ENCODE measurements around the gene TMEM108. TPM values are rescaled to one million over a fixed set of nuclear protein-coding genes. Genes with fewer than 3 reads are reported as not detected.

Gene TMEM108
- total RNA-seq, 1 donor from 2014 or later: 6.1 TPM

DNA sequence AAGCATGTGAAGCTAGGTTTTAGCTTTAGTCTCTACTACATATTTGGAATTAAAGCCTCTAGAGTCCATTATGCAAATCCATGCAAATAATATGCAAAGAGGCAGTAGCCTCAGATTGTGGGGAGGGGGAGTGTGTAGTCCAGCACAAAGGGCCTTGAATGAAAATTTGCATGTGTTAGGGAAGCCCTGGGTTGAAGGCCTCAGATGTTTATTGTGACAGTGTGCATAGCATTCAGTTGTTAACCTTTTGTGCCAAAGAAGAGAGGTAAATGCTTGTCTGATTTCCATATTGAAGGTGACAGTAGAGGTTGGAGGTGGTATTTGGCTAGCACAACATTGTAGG, 337.2 kb downstream of the TMEM108 start:
- no peaks in the 10 kb centered on the region for H3K9me3 Mint-ChIP-seq (ENCODE audit: low read depth)
- TF ChIP-seq, protein P1, sequence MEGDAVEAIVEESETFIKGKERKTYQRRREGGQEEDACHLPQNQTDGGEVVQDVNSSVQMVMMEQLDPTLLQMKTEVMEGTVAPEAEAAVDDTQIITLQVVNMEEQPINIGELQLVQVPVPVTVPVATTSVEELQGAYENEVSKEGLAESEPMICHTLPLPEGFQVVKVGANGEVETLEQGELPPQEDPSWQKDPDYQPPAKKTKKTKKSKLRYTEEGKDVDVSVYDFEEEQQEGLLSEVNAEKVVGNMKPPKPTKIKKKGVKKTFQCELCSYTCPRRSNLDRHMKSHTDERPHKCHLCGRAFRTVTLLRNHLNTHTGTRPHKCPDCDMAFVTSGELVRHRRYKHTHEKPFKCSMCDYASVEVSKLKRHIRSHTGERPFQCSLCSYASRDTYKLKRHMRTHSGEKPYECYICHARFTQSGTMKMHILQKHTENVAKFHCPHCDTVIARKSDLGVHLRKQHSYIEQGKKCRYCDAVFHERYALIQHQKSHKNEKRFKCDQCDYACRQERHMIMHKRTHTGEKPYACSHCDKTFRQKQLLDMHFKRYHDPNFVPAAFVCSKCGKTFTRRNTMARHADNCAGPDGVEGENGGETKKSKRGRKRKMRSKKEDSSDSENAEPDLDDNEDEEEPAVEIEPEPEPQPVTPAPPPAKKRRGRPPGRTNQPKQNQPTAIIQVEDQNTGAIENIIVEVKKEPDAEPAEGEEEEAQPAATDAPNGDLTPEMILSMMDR (IDR thresholded peaks at IDR 0.05; ENCODE audit: unreplicated experiment): no peak
- H3K36me3 Mint-ChIP-seq (ENCODE audit: insufficient read depth): no peaks in the 10 kb centered on the region
- H3K4me3 Mint-ChIP-seq (ENCODE audit: low read depth): no peak overlapping the region
- no peaks in the 10 kb centered on the region for H3K4me1 Mint-ChIP-seq (ENCODE audit: low read depth)
- DNase-seq (ENCODE audit: low spot score, unreplicated experiment): no peak
- H3K27me3 Mint-ChIP-seq: no peaks in the 10 kb centered on the region
- no peak overlapping the region for H3K27ac Mint-ChIP-seq

DNA sequence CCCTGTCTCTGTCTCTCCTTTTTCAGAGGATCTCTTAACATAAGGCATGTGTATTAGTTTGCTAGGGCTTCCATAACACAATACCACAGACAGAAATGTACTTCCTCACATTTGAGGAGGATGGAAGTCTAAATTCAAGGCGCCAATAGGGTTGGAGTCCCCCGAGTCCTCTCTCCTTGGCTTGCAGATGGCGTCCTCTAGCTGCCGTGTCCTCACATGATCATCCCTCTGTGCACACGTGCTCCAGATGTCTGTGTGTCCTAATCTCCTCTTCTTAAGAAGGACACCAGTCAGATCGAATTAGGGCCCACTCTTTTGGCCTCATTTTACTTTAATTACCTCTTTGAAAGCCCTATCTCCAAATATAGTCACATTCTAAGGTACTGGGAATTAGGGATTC, 338.6 kb downstream of the TMEM108 start:
- Mint-ChIP-seq H3K4me1 (ENCODE audit: low read depth) (peaks cover 5% of the 10 kb centered on the region), H3K9me3 (ENCODE audit: low read depth) (no peaks in the 10 kb centered on the region), H3K36me3 (ENCODE audit: insufficient read depth) (no peaks in the 10 kb centered on the region), H3K4me3 (ENCODE audit: low read depth) (no peak overlapping the region), H3K27ac (no peak overlapping the region), H3K27me3 (no peaks in the 10 kb centered on the region)
- DNase-seq (ENCODE audit: low spot score, unreplicated experiment): no peak
- TF ChIP-seq, protein P1 (IDR thresholded peaks at IDR 0.05; ENCODE audit: unreplicated experiment): no peak

DNA sequence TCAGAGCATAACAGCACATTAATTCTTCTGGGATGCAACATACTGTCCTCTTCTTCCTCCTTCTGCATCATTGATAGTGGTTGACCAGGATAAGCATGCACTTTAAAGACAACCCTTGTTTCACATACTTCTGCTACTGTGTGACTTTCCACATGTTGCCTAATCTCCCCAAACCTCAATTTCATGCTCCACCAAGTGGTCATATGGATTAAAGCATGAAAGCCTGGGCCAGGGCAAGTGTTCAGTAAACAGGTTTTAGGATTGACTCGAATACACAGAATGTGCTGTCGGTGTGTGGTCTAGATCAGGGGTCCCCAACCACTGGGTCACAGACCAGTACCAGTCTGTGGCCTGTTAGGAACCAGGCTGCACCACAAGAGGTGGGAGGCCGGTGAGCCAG, 339.2 kb downstream of the TMEM108 start:
- no peak for DNase-seq (ENCODE audit: low spot score, unreplicated experiment)
- Mint-ChIP-seq H3K36me3 (ENCODE audit: insufficient read depth) (no peaks in the 10 kb centered on the region), H3K27me3 (no peaks in the 10 kb centered on the region), H3K4me1 (ENCODE audit: low read depth) (peaks cover 9% of the 10 kb centered on the region), H3K9me3 (ENCODE audit: low read depth) (no peaks in the 10 kb centered on the region), H3K4me3 (ENCODE audit: low read depth) (no peak overlapping the region), H3K27ac (no peak overlapping the region)
- TF ChIP-seq, protein P1 (IDR thresholded peaks at IDR 0.05; ENCODE audit: unreplicated experiment): peak; percentile 55

DNA sequence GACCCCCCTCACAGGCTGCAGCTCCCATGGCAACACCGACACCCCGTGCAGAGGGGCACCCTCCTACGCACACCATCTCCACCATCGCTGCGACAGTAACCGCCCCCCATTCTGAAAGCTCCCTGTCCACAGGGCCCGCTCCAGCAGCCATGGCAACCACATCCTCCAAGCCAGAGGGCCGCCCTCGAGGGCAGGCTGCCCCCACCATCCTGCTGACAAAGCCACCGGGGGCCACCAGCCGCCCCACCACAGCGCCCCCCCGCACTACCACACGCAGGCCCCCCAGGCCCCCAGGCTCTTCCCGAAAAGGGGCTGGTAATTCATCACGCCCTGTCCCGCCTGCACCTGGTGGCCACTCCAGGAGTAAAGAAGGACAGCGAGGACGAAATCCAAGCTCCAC, 341.7 kb downstream of the TMEM108 start:
- TF ChIP-seq, protein P1 (IDR thresholded peaks at IDR 0.05; ENCODE audit: unreplicated experiment): no peak
- no peaks in the 10 kb centered on the region for H3K9me3 Mint-ChIP-seq (ENCODE audit: low read depth)

DNA sequence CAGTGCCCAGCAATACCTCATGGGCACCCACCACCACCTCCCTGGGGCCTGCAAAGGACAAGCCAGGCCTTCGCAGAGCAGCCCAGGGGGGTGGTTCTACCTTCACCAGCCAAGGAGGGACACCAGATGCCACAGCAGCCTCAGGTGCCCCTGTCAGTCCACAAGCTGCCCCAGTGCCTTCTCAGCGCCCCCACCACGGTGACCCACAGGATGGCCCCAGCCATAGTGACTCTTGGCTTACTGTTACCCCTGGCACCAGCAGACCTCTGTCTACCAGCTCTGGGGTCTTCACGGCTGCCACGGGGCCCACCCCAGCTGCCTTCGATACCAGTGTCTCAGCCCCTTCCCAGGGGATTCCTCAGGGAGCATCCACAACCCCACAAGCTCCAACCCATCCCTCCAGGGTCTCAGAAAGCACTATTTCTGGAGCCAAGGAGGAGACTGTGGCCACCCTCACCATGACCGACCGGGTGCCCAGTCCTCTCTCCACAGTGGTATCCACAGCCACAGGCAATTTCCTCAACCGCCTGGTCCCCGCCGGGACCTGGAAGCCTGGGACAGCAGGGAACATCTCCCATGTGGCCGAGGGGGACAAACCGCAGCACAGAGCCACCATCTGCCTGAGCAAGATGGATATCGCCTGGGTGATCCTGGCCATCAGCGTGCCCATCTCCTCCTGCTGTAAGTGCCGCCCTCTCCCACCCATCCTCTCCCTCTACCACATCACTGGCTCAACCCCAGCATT, 342.5 kb downstream of the TMEM108 start:
- TF ChIP-seq, protein P1 (IDR thresholded peaks at IDR 0.05; ENCODE audit: unreplicated experiment): no peak
- Mint-ChIP-seq H3K27me3 (no peaks in the 10 kb centered on the region), H3K4me1 (ENCODE audit: low read depth) (peaks cover 12% of the 10 kb centered on the region), H3K27ac (no peak overlapping the region), H3K9me3 (ENCODE audit: low read depth) (no peaks in the 10 kb centered on the region), H3K4me3 (ENCODE audit: low read depth) (no peak overlapping the region), H3K36me3 (ENCODE audit: insufficient read depth) (no peaks in the 10 kb centered on the region)
- no peak for DNase-seq (ENCODE audit: low spot score, unreplicated experiment)

More for the DNA sequence above, 341.7 kb downstream of the TMEM108 start:
- H3K4me3 Mint-ChIP-seq (ENCODE audit: low read depth): no peak overlapping the region
- H3K27me3 Mint-ChIP-seq: no peaks in the 10 kb centered on the region
- DNase-seq (ENCODE audit: low spot score, unreplicated experiment): no peak
- H3K36me3 Mint-ChIP-seq (ENCODE audit: insufficient read depth): no peaks in the 10 kb centered on the region
- peaks cover 12% of the 10 kb centered on the region for H3K4me1 Mint-ChIP-seq (ENCODE audit: low read depth)
- H3K27ac Mint-ChIP-seq: no peak overlapping the region
